ENCODE measurements around the gene CERS1. TPM values are rescaled to one million over a fixed set of nuclear protein-coding genes. Genes with fewer than 3 reads are reported as not detected.

Gene CERS1
- total RNA-seq, 2 experiments from 2014 or later, result not detected

DNA sequence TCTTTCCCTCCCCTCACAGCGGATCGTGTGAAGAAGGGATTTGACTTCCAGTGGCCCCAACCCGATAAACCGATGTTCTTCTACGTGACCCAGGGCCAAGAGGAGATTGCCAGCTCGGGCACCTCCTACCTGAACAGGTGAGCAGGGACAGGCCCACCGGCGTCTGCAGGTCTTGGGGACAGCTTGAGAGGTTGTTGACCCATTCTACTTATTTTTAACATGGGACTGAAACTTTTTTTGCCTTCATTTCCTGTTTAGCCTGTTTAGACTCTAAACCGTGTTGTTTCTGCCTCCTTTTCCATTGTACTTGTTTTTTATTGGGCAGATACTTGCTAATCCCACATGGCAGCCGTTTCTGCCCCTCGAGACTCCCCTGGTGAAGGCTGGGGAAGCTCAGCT is 35.7 kb downstream of the CERS1 start:
- no peak overlapping the region for H3K4me3 ChIP-seq (ENCODE audit: low read length)
- H3K27ac Mint-ChIP-seq, result no peak overlapping the region
- no peak overlapping the region for H3K27ac ChIP-seq (ENCODE audit: low read depth in 1 of 2, low read length in 2 of 2)
- ChIA-PET CTCF (no interaction called here), POLR2A (no interaction called here)
- H3K4me1 Mint-ChIP-seq (ENCODE audit: low read depth), result no peaks in the 10 kb centered on the region
- no peaks in the 10 kb centered on the region for H3K9me3 Mint-ChIP-seq
- intact Hi-C loops (cut with DNase I, micrococcal nuclease), result no loop called here
- peaks cover 99% of the 10 kb centered on the region for H3K36me3 ChIP-seq (ENCODE audit: insufficient read depth, low read length)
- no peaks in the 10 kb centered on the region for H3K27me3 Mint-ChIP-seq
- no peaks in the 10 kb centered on the region for H3K4me1 ChIP-seq (ENCODE audit: insufficient read depth, low read length)
- no peaks in the 10 kb centered on the region for H3K9me3 ChIP-seq (ENCODE audit: control insufficient read depth in 1 of 2, insufficient read depth in 1 of 2, low read length in 2 of 2)
- DNase-seq, result no peak
- no peaks in the 10 kb centered on the region for H3K27me3 ChIP-seq (ENCODE audit: control insufficient read depth in 1 of 2, insufficient read depth in 2 of 2, low read length in 2 of 2)
- ATAC-seq (ENCODE audit: poor library complexity), result no peak
- peaks cover 90% of the 10 kb centered on the region for H3K36me3 Mint-ChIP-seq (ENCODE audit: low read depth)
- TF ChIP-seq, protein P1, sequence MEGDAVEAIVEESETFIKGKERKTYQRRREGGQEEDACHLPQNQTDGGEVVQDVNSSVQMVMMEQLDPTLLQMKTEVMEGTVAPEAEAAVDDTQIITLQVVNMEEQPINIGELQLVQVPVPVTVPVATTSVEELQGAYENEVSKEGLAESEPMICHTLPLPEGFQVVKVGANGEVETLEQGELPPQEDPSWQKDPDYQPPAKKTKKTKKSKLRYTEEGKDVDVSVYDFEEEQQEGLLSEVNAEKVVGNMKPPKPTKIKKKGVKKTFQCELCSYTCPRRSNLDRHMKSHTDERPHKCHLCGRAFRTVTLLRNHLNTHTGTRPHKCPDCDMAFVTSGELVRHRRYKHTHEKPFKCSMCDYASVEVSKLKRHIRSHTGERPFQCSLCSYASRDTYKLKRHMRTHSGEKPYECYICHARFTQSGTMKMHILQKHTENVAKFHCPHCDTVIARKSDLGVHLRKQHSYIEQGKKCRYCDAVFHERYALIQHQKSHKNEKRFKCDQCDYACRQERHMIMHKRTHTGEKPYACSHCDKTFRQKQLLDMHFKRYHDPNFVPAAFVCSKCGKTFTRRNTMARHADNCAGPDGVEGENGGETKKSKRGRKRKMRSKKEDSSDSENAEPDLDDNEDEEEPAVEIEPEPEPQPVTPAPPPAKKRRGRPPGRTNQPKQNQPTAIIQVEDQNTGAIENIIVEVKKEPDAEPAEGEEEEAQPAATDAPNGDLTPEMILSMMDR (IDR thresholded peaks at IDR 0.05), result no peak
- H3K4me3 Mint-ChIP-seq, result no peak overlapping the region

DNA sequence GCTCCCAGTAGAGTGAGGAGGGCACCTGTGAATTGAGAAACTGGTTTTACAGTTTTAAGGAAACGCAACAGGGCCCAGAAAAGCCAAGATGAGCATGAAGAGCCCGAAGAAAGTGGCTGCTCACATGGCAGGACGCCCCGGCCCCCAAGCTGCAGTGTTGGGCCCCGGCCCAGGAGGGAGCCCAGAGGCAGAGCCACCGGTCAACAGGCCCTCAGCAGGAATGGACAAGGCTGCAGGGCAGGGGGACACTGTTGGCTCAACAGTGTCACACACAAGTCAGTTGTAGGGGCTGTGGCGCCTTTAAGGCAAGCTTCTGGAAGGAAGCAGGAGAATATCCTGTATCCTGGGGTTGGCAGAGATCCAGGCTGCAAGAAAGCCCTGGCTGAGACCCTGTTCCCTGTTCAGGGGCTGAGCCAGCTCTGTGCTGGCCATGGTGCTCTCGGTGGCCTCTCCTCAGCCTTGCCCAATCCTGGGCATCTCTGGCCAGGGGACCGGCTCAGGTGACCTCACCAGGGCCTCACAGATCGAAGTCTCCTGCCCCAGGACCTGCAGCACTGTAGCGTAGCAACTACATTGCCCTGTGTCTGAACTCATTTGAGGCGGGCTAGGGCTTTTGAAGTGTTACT is 36.2 kb downstream of the CERS1 start:
- Mint-ChIP-seq H3K4me1 (ENCODE audit: low read depth) (no peaks in the 10 kb centered on the region), H3K9me3 (no peaks in the 10 kb centered on the region), H3K36me3 (ENCODE audit: low read depth) (peaks cover 90% of the 10 kb centered on the region), H3K27me3 (no peaks in the 10 kb centered on the region), H3K4me3 (no peak overlapping the region), H3K27ac (no peak overlapping the region)
- POLR2A ChIA-PET, result no interaction called here
- ATAC-seq (ENCODE audit: poor library complexity) (no peak), DNase-seq (no peak)
- Histone ChIP-seq H3K4me1 (ENCODE audit: insufficient read depth, low read length) (no peaks in the 10 kb centered on the region), H3K4me3 (ENCODE audit: low read length) (no peak overlapping the region), H3K27me3 (ENCODE audit: control insufficient read depth in 1 of 2, insufficient read depth in 2 of 2, low read length in 2 of 2) (no peaks in the 10 kb centered on the region), H3K9me3 (ENCODE audit: control insufficient read depth in 1 of 2, insufficient read depth in 1 of 2, low read length in 2 of 2) (no peaks in the 10 kb centered on the region), H3K36me3 (ENCODE audit: insufficient read depth, low read length) (peaks cover 99% of the 10 kb centered on the region), H3K27ac (ENCODE audit: low read depth in 1 of 2, low read length in 2 of 2) (no peak overlapping the region)
- intact Hi-C loops (cut with DNase I, micrococcal nuclease), result no loop called here
- TF ChIP-seq, protein P1 (IDR thresholded peaks at IDR 0.05), result no peak
- CTCF ChIA-PET, result no interaction called here

DNA sequence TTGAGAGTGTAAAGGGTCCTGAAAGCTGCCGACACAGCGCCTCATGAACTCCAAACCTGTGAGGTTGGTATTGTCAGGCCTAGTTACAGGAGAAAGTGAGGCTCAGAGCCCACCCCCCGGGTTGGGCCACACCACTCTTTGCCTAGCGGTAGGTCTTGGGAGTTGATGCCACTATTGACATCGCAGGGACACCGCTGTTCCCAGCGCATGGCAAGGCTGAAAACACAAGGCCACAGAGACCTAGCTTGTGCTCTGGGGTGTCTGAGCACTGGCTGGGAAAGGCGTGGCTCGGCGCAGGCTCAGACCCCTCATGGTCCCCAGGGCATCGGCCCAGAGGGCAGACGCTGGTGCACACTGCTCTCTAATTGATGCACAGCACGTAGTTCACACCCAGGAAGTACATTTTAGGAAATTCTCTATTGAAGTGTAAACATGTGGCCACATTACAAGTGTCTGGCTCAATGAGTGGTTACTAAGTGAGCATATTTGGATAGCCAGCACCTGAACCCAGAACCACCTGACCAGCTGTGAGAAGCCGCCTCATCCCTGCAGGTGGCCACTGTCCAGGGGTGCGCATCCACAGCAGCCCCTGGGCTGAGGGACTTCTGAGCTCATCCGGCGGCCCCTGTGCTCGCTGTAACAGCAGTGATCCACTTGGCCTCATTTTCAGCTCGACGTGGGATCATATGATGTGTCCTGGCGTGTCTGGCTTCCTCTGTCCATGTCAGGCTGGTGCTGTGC is 36.9 kb downstream of the CERS1 start:
- CTCF ChIA-PET, result no interaction called here
- TF ChIP-seq, protein P1 (IDR thresholded peaks at IDR 0.05), result no peak
- Histone ChIP-seq H3K27me3 (ENCODE audit: control insufficient read depth in 1 of 2, insufficient read depth in 2 of 2, low read length in 2 of 2) (no peaks in the 10 kb centered on the region), H3K36me3 (ENCODE audit: insufficient read depth, low read length) (peaks cover 99% of the 10 kb centered on the region), H3K4me3 (ENCODE audit: low read length) (no peak overlapping the region), H3K9me3 (ENCODE audit: control insufficient read depth in 1 of 2, insufficient read depth in 1 of 2, low read length in 2 of 2) (no peaks in the 10 kb centered on the region), H3K4me1 (ENCODE audit: insufficient read depth, low read length) (no peaks in the 10 kb centered on the region), H3K27ac (ENCODE audit: low read depth in 1 of 2, low read length in 2 of 2) (no peak overlapping the region)
- Mint-ChIP-seq H3K27me3 (no peaks in the 10 kb centered on the region), H3K9me3 (no peaks in the 10 kb centered on the region), H3K36me3 (ENCODE audit: low read depth) (peaks cover 91% of the 10 kb centered on the region), H3K4me3 (no peak overlapping the region), H3K27ac (no peak overlapping the region), H3K4me1 (ENCODE audit: low read depth) (no peaks in the 10 kb centered on the region)
- no peak for ATAC-seq (ENCODE audit: poor library complexity)
- POLR2A ChIA-PET, result no interaction called here
- DNase-seq, result no peak
- intact Hi-C loops (cut with DNase I, micrococcal nuclease), result no loop called here

Measured in CD4-positive, alpha-beta T cell (primary cell).